Fibroblast of peridontal ligament (primary cell): ENCODE data around the gene KCNJ11.

Source experiments
- DNase-seq: peaks from one replicate; pipeline ENCODE4 v3.0.0-alpha.2; 2010; ENCODE audit errors: extremely low read depth

Gene KCNJ11

GRCh38 chr11:17408641-17409040 is 20.2 kb upstream of the KCNJ11 start:
- no peak for DNase-seq

GRCh38 chr11:17408026-17408425 is 19.6 kb upstream of the KCNJ11 start:
- DNase-seq, result no peak

GRCh38 chr11:17407575-17407974 is 19.1 kb upstream of the KCNJ11 start:
- no peak for DNase-seq

DNA sequence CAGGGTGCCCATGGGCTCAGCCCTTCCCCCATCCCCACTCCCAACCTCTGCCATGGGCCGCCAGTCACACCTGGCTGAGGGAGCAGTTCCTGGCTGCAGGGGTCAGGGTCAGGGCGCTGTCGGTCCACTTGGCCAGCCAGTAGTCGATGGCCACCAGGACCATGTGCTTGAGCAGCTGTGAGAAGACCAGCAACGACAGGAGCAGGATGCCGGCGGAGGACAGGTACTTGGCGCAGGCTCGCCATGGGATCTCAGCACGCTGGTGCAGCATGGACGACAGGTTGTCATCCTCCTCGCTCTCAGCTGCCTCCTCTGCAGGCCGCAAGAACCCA is 18.3 kb upstream of the KCNJ11 start:
- no peak for DNase-seq

- no peak for DNase-seq
These were observed 17.8 kb upstream of the KCNJ11 start for GRCh38 chr11:17406082-17406817.

DNA sequence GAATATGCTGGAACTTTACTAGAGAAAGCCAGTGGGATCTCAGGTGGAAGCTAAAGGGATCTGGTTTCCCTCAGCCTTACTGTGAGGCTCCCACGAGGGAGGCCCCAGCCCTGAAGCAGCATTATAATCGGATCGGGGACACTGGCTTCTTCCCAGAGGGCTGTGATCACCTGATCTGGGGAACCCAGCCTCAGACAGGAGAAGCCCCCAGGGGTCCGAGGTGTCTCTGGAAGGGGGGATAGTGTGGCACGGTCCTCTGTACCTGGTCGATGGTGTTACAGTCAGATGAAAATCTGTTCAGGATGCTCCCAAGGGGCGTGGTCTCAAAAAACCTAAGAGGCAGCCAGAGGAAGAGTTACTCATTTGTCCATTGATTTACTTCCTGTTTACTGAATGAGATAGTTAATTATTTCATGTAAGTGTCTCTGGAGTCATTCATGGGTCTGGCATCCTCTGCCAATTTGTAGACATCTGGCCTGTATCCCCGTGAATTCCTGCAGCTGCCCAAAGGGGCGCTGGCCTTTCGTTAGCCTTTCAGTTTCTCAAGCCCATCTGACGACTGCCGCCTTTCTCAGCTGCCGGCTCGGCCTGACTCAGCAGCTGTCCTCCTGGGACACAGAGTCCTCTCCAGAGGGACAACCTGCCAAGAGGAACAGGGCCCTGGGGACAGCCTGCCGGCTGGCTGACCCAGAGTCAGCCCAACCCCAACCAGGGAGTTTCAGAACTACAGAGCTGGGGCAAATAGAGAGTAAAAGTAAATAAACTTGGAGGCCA is 17.0 kb upstream of the KCNJ11 start:
- DNase-seq, result peak; percentile 33

DNA sequence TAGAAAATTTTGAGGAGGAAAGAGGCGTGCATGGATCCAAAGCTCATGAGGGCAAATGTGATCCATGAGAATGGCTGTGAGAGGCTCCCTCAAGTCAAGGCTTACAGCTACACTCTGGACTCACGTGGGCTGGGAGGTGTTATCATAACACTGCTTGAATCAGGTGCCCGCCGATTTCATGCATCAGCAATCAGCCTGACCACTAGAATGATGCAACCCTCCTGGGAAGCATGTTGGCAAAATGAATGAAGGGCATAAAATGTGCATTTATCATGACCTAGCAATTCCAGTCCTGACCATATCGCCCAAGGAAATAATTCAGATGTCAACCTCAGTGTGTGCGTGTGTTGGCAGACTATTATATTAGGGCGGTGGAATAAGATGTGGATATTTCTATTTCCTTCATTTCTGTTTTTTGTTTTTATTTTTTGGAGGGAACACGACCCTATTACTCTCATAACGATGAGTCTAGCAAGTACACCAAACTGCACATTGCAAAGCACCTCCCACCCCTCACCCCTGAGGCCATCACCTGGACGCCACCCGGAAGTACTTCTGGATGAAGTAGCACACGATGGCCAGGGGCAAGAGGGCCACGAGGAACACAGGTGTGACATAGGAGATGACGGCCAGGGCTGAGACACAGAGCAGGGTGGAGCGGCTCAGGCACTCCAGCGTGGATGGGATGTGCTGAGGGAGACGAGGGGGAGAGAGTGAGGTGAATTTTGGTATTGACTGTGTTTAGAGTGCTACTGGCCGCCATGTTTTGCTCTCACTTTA is 15.7 kb upstream of the KCNJ11 start:
- peak; percentile 26 for DNase-seq

- DNase-seq, result no peak
These were observed 14.0 kb upstream of the KCNJ11 start for GRCh38 chr11:17402486-17402885.

GRCh38 chr11:17401841-17402240 is 13.4 kb upstream of the KCNJ11 start:
- DNase-seq, result no peak

DNA sequence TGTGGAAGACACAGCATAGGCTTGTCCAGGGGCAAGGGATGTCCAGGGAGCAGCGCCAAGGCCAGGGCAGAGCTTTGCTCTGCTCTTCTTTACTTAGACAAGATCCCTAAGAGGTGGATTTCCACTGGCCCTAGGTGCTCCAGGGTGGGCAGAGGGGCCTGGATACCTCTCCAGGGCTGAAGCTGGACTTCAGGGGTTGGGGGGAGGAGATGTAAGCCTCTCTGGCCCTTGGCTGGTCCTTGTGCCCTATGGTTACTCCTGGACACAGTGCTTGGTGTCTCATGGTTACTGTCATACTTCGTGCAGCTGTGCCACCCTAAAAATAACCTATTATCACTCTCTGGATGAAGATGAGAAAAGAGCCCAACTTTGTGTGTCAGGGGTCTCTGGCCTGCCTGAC is 12.9 kb upstream of the KCNJ11 start:
- DNase-seq, result no peak

GRCh38 chr11:17400048-17400775 is 11.8 kb upstream of the KCNJ11 start:
- no peak for DNase-seq

GRCh38 chr11:17399236-17399635 is 10.8 kb upstream of the KCNJ11 start:
- no peak for DNase-seq

DNA sequence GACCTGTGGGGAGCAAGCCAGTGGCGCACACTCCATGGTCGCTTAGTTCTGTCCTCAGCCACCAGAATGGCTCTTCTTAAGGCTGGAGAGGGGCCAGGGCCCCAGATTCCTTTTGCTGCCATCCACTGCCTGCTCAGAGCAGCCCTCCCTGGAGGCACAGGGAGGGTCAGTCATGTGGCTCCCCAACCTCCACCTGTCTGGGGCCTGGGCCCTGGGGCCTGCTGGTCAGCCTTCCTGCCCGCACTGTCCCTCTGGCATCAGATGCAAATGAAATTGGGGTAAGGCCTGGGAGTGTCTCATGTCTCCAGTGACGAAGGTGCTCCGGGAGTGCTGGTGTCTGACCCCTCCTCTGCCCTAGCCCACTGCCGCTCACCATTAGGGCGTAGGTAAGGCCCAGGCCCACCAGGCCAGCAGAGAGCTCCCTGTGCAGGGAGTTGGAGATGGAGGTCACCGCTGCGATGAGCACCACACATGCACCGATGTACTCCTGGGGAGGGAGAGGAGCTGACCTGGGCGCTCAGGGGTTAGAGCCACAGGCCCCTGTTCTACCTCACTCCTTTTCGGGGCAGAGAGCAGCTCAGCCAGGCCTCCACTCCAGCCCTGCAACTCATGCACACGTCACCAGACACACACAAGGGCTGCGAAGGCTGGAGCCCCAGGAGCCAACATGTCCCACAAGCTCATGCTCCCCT is 9.0 kb upstream of the KCNJ11 start:
- no peak for DNase-seq

DNA sequence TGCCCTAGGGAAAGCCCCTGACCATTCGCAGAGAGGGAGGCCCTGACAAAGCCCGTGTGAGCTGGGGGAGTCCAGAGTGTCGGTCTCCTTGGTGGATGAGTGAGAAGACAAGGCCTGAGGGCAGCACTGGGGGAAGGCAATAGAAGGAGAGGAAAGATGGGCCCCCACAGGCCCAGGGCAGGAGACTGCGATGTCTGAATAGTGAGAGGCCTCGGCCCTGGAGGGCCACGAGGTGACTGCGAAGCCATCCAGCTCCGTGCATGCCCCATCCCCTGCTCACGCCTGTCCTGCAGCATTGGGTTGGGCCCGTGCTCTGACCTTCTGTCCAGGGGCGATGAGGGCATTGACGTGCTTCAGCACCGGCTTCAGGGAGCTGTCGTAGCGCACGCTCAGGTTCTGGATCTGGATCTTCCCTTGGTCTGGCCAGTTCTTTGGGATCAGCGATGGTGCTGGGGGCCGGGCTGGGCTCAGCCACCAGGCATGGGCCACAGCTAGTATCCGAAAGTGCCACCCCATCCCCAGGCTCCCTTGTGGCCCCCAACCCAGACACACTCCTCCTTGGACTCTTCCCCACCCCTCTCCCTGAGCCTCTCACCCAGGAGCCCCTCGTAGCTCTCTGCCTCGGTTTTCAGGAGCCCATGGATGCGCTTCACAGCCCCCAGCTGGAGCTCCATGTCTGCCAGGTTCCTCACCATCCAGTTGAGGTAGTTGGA is 8.3 kb upstream of the KCNJ11 start:
- DNase-seq, result no peak

DNA sequence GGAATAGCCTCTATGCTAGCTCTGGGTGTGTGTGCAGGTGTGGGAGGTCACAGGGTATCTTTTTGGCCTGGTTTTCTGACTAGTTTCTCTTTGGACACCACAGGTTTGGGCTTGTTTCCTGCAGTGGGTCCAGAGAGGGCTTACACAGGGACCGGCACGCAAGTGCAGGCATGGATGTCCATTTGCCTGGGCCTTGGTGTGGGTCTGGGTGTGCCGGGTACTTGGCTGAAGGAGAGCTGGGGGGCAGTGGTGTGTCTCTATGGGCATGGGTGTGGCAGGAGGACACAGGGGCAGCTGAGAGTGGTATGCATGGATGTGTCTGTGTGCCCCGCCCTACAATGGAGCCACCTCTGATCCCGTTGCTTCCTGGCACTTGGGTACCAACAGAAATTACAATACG is 7.5 kb upstream of the KCNJ11 start:
- DNase-seq, result no peak

DNA sequence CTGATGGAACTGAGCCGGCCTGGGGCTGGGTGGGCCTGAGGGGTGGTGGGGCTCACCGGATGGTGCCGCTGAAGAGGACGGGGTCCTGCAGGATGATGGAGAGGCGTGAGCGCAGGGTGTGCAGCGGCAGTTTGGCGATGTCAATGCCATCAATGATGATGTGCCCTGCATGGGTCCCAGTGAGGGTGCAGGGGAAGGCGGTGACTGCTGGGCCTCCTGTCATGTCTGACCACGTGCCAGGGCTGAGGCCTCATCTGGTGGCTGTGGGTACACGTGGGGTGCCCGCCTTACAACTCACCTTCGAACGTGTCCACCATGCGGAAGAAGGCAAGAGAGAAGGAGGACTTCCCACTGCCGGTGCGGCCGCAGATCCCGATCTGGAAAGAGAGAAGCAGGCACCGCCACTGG is 7.1 kb upstream of the KCNJ11 start:
- no peak for DNase-seq

DNA sequence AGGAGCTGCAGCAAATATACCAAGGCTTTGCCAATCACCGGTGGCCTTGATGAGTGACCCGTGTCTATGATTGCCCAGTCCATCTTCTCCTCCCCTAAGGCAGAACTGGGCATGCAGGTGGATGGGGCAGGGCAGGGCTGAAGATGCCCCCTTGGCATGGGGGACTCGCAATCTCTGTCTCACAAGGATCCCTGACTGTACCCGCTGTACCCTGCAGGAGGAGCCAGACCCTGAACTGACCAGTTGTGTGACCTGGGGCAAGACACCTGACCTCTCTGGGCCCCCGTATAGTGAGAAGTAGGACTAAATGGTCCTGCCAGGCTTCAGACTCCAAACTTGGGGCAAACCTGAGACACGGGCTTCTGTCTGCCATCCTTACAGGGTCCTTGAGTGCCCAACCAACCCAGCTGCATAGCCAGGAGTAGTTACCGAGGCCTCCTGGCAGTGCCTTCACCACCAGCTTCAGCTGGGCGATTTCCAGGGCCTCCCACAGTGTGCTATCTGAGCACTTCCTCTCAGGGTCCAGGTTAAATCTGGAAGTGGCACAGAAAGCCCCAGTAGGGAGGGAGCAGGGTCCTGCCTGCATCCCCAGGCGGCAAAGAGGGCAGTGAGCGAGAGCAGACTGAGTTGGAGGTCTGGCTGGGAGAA is 6.4 kb upstream of the KCNJ11 start:
- DNase-seq, result no peak

- DNase-seq, result no peak
These were observed 5.0 kb upstream of the KCNJ11 start for GRCh38 chr11:17393472-17393871.

GRCh38 chr11:17392872-17393271 is 4.4 kb upstream of the KCNJ11 start:
- DNase-seq, result no peak
